Measurements from ENCODE around the gene MYO15A. TPM values are rescaled to one million over a fixed set of nuclear protein-coding genes. Genes with fewer than 3 reads are reported as not detected.
A peak's percentile ranks its signal among the peaks of the same experiment; 100 is the strongest.
"Not testable (repeated sequence)": the region's sequence is repeated elsewhere in the genome, so short reads cannot be mapped to it uniquely, and the experiment has no call there.

MYO15A gene
- total RNA-seq, 1 donor from 2014 or later, result 6.1 TPM

DNA sequence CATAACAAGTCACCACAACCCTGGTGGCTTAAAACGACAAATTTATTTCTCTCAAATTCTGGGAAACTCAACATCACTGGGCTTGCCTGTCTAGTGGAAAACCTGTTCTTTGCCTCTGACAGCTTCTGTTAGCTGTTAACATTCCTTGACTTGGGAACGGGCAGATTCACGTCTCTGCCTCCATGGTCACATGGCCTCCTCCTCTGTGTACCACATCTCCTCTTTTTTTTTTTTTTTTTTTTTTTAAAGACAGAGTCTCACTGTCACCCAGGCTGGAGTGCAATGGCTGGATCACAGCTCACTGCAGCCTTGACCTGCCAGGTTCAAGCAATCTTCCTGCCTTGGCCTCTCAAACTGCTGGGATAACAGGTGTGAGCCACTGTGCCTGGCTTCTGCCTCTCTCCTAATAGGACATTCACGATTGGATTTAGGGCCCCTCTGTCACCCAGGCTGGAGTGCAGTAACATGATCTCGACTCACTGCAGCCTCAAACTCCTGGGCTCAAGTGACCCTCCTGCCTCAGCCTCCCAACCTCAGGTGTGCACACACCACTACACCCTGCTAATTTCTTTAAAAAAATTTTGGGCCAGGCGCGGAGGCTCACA lies 105.2 kb downstream of the MYO15A start:
- intact Hi-C loops (cut with DNase I), result no loop called here
- TF ChIP-seq, protein P1, sequence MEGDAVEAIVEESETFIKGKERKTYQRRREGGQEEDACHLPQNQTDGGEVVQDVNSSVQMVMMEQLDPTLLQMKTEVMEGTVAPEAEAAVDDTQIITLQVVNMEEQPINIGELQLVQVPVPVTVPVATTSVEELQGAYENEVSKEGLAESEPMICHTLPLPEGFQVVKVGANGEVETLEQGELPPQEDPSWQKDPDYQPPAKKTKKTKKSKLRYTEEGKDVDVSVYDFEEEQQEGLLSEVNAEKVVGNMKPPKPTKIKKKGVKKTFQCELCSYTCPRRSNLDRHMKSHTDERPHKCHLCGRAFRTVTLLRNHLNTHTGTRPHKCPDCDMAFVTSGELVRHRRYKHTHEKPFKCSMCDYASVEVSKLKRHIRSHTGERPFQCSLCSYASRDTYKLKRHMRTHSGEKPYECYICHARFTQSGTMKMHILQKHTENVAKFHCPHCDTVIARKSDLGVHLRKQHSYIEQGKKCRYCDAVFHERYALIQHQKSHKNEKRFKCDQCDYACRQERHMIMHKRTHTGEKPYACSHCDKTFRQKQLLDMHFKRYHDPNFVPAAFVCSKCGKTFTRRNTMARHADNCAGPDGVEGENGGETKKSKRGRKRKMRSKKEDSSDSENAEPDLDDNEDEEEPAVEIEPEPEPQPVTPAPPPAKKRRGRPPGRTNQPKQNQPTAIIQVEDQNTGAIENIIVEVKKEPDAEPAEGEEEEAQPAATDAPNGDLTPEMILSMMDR (IDR thresholded peaks at IDR 0.05), result no peak
- TF ChIP-seq POLR2AphosphoS5 (IDR thresholded peaks at IDR 0.05; ENCODE audit: insufficient read depth in 1 of 2, low read depth in 1 of 2), result no peak
- no peak for TF ChIP-seq POLR2A (IDR thresholded peaks at IDR 0.05)
- no peak for DNase-seq (ENCODE audit: extremely low spot score in 2 of 2)
- Histone ChIP-seq H3K36me3 (peaks cover 1 to 24% of the 10 kb centered on the region in 2 donors), H3K4me1 (no peaks in the 10 kb centered on the region), H3K27me3 (no peaks in the 10 kb centered on the region), H3K4me3 (no peak overlapping the region), H3K9me3 (no peaks in the 10 kb centered on the region), H3K27ac (no peak overlapping the region)

DNA sequence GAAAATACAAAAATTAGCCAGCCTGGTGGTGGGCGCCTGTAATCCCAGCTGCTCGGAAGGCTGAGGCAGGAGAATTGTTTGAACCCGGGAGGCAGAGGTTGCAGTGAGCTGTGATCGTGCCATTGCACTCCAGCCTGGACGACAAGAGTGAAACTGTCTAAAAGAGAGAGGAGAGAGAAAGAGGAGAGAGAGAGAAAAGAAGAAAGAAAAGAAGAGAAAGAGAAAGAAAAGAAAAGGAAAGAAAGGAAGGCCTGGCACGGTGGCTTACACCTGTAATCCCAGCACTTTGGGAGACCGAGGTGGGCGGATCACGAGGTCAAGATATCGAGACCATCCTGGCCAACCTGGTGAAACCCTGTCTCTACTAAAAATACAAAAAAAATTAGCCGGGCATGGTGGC lies 108.3 kb downstream of the MYO15A start:
- intact Hi-C loops (cut with DNase I); H3K4me3 ChIP-seq; H3K27ac ChIP-seq; H3K4me1 ChIP-seq; H3K9me3 ChIP-seq; H3K27me3 ChIP-seq; H3K36me3 ChIP-seq; DNase-seq (ENCODE audit: extremely low spot score in 2 of 2): not testable (repeated sequence)

DNA sequence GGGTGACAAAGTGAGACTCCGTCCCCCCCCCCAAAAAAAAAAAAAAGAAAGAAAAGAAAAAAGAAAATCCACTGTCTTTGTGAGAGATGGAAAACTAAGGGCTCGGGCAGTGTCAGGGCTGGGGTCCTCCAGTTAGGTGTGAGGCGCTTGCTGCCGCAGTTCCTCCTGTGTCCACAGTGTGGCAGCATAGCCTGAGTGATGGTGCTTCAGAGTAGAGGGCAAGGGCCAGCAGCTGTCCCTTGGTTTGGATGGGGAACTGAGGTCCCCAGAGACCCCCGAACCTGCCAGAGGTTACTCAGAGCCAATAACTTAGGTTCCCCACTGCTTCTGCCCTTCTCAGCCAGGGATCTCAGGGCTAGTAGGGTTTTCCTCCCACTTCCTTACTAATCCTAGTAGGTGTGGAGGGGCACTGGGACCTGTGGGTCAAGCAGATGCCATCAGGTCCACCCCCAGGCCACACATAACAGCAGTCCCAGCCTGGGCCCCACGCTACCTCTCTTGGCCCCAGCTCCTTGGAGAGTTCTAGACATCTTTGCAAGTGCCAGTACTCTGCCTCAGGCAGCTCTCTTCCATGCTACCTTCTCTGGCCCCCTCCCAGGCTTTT lies 109.0 kb downstream of the MYO15A start:
- H3K27ac ChIP-seq, result no peak overlapping the region
- no peak overlapping the region for H3K4me3 ChIP-seq
- H3K4me1 ChIP-seq, result no peaks in the 10 kb centered on the region
- H3K27me3 ChIP-seq, result no peaks in the 10 kb centered on the region
- TF ChIP-seq, protein P1 (IDR thresholded peaks at IDR 0.05), result peak; percentile 62 to 86 (median 79)
- no peak for TF ChIP-seq POLR2A (IDR thresholded peaks at IDR 0.05)
- TF ChIP-seq POLR2AphosphoS5 (IDR thresholded peaks at IDR 0.05; ENCODE audit: insufficient read depth in 1 of 2, low read depth in 1 of 2), result no peak
- H3K36me3 ChIP-seq, result no peaks in the 10 kb centered on the region
- DNase-seq (ENCODE audit: extremely low spot score in 2 of 2), result no peak
- intact Hi-C loops (cut with DNase I), result no loop called here
- no peaks in the 10 kb centered on the region for H3K9me3 ChIP-seq

DNA sequence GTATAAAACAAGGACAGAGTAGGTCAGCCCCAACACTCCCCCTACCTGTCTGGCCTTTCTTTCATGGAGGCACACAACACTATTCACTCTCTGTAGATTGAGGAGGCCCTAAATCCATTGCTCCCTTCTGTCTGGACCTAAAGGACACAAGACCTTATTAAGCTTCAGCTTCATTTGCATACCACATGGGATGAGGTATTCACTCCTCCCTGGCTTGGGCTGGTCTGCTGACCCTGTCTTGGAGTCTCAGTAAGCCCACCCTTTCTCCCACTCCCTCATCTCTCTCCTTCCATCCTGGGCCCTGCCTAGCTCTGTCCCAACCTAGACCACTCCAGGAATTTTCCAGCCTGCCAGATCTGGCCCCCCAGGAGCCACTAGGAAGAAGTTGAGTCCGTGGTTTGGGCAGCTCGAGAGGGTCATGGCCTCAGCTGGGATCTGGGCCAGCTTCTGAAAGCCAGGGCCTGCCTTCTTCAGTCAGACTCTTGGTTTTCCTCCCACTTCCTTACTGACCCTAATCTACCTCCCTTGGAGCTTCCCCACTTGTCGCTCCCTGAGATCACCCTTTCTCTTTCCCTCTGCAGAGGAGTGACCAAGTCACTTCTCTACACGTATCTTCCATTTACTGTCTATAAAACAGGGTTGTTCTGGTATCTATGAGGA lies 110.3 kb downstream of the MYO15A start:
- intact Hi-C loops (cut with DNase I), result no loop called here
- Histone ChIP-seq H3K27ac (no peak overlapping the region), H3K36me3 (no peaks in the 10 kb centered on the region), H3K27me3 (no peaks in the 10 kb centered on the region), H3K4me3 (no peak overlapping the region), H3K4me1 (no peaks in the 10 kb centered on the region), H3K9me3 (no peaks in the 10 kb centered on the region)
- TF ChIP-seq, protein P1 (IDR thresholded peaks at IDR 0.05), result no peak
- TF ChIP-seq POLR2AphosphoS5 (IDR thresholded peaks at IDR 0.05; ENCODE audit: insufficient read depth in 1 of 2, low read depth in 1 of 2) (no peak), POLR2A (IDR thresholded peaks at IDR 0.05) (no peak)
- DNase-seq (ENCODE audit: extremely low spot score in 2 of 2), result no peak

DNA sequence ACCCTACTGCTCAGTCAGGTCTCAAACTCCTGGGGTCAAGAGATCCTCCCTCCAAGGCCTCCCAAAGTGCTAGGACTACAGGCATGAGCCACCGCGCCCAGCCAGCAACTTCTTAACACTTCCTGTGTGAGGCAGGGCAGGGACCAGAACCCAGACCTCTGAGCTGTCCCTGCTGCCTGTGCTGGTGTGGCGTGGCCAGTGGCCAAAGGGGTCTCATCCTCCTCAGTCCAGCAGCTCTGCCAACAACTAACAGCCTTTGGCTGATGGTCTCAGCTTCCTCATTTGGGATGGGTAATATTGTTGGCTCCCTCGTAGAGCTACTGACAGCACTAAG lies 115.5 kb downstream of the MYO15A start:
- TF ChIP-seq, protein P1 (IDR thresholded peaks at IDR 0.05), result no peak
- TF ChIP-seq POLR2A (IDR thresholded peaks at IDR 0.05) (no peak), POLR2AphosphoS5 (IDR thresholded peaks at IDR 0.05; ENCODE audit: insufficient read depth in 1 of 2, low read depth in 1 of 2) (no peak)
- intact Hi-C loops (cut with DNase I), result loop anchor here (5.0 kb wide), 1 partner anchor 37 kb away; no protein-coding TSS in a partner anchor
- H3K27ac ChIP-seq, result peak overlapping the region; percentile 52
- no peaks in the 10 kb centered on the region for H3K9me3 ChIP-seq
- no peaks in the 10 kb centered on the region for H3K36me3 ChIP-seq
- H3K27me3 ChIP-seq, result no peaks in the 10 kb centered on the region
- H3K4me3 ChIP-seq, result no peak overlapping the region
- H3K4me1 ChIP-seq, result peaks cover 22% of the 10 kb centered on the region
- DNase-seq (ENCODE audit: extremely low spot score in 2 of 2), result no peak
